ENCODE data around the gene HS6ST3. TPM values are rescaled to one million over a fixed set of nuclear protein-coding genes. Genes with fewer than 3 reads are reported as not detected.

HS6ST3 gene
- total and polyA plus RNA-seq, 2 of the 13 experiments (the other 11 are each of a cell fraction or from before 2014, with no cell fraction given), result not detected

DNA sequence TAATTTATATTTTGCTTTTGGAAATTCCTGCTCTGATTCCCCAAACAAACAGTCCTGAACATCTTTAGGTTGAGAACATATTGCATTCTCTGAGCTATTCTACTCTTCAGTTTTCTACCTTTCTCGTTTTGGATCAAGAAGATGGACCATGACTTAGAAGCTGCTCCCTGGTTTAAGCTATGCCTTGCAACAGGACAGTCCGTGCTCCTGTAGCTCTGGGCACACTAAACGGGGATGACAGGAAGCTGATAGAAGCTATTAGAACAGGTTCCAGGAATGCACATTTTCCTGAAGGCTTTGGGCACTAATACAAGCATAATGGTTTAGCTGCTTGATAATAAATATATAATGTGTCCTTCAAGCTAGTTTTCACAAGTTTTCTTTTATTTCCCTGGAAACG lies 385.2 kb downstream of the HS6ST3 start:
- ChIA-PET CTCF (ENCODE audit: low intra/inter-chr PET ratio, low total read pairs) (no interaction called here), POLR2A (no interaction called here)
- Histone ChIP-seq H3K4me3 (replicated peaks in 1 of 3; ENCODE audit: insufficient read depth in 1 of 3, low read depth in 2 of 3, low read length in 3 of 3) (no peak overlapping the region), H4K20me1 (ENCODE audit: insufficient read depth, low read length) (no peaks in the 10 kb centered on the region), H3K9ac (ENCODE audit: insufficient read depth, low read depth, low read length) (no peak overlapping the region), H3K4me2 (ENCODE audit: low read depth, low read length) (no peak overlapping the region), H2AFZ (ENCODE audit: low read length) (no peak overlapping the region), H3K4me1 (ENCODE audit: insufficient read depth, low read length) (no peaks in the 10 kb centered on the region), H3K36me3 (replicated peaks in 1 of 2; ENCODE audit: control insufficient read depth in 1 of 2, insufficient read depth in 2 of 2, low read length in 2 of 2) (no peaks in the 10 kb centered on the region), H3K27me3 (ENCODE audit: control insufficient read depth in 1 of 2, insufficient read depth in 2 of 2, low read length in 2 of 2) (0 out of 5 replicates have a peak, but pooled peaks cover 0 to 2% of the 10 kb centered on the region in 2 experiments), H3K79me2 (ENCODE audit: insufficient read depth, low read length) (no peaks in the 10 kb centered on the region), H3K27ac (ENCODE audit: extremely low read length, insufficient read depth, low read length) (no peak overlapping the region), H3K9me3 (ENCODE audit: low read length) (no peaks in the 10 kb centered on the region)
- intact Hi-C loops (cut with micrococcal nuclease; ENCODE audit: unreplicated experiment) (loop anchor here (5.0 kb wide), 1 partner anchor 37 kb away; no protein-coding TSS in a partner anchor), in situ Hi-C loops (cut with HindIII; ENCODE audit: extremely low pct_ligation_motif_present, low pct_unique_long_range_greater_than_20kb) (no loop called here)
- WGBS (ENCODE audit: low lambda C conversion rate), result 0% methylated on average over 4 of the region's 4 CpGs
- TF ChIP-seq ZNF326 (CRISPR knock-in tag; IDR thresholded peaks at IDR 0.05; ENCODE audit: borderline replicate concordance), result no peak
- TF ChIP-seq ZNF230 (CRISPR knock-in tag; IDR thresholded peaks at IDR 0.05), result no peak
- TF ChIP-seq ARHGAP35 (CRISPR knock-in tag; IDR thresholded peaks at IDR 0.05; ENCODE audit: borderline replicate concordance), result no peak
- no peak for TF ChIP-seq ZNF432 (CRISPR knock-in tag; IDR thresholded peaks at IDR 0.05; ENCODE audit: borderline replicate concordance)
- TF ChIP-seq, protein P1, sequence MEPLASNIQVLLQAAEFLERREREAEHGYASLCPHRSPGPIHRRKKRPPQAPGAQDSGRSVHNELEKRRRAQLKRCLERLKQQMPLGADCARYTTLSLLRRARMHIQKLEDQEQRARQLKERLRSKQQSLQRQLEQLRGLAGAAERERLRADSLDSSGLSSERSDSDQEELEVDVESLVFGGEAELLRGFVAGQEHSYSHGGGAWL (CRISPR knock-in tag; IDR thresholded peaks at IDR 0.05), result no peak
- TF ChIP-seq THAP11 (CRISPR knock-in tag; IDR thresholded peaks at IDR 0.05), result no peak
- TF ChIP-seq MAFK (conservative IDR thresholded peaks at IDR 0.05 in 1 of 2, IDR thresholded peaks at IDR 0.05 in 1 of 2; ENCODE audit: low read length in 2 of 2), result no peak
- no peak for TF ChIP-seq SRSF9 (IDR thresholded peaks at IDR 0.05; ENCODE audit: borderline replicate concordance, insufficient read depth, low read depth, low read length, poor library complexity, severe bottlenecking)
- TF ChIP-seq CBX2 (IDR thresholded peaks at IDR 0.05; ENCODE audit: low read depth, low read length), result no peak
- no peak for TF ChIP-seq CBX2 (CRISPR knock-in tag; IDR thresholded peaks at IDR 0.05; ENCODE audit: low read depth)
- TF ChIP-seq FOXO1 (CRISPR knock-in tag; IDR thresholded peaks at IDR 0.05), result no peak
- no peak for TF ChIP-seq ZBTB7A (CRISPR knock-in tag; IDR thresholded peaks at IDR 0.05)
- no peak for TF ChIP-seq SP4 (CRISPR knock-in tag; IDR thresholded peaks at IDR 0.05)
- TF ChIP-seq RXRA (CRISPR knock-in tag; IDR thresholded peaks at IDR 0.05), result no peak
- DNase-seq (ENCODE audit: low spot score), result no peak
- no TSS peak for BruUV-seq (replicated peaks)
- FAIRE-seq, result no peak
- no peak for ATAC-seq
